Measurements from ENCODE around the gene PVR.

- TF ChIP-seq CHD1 (IDR thresholded peaks at IDR 0.05; ENCODE audit: low read depth, low read length) = no peak
- no peak for TF ChIP-seq MAFK (IDR thresholded peaks at IDR 0.05; ENCODE audit: low read depth, low read length)
- no peak for TF ChIP-seq CTCF (conservative IDR thresholded peaks at IDR 0.05; ENCODE audit: low read depth, low read length)
- TF ChIP-seq BHLHE40 (IDR thresholded peaks at IDR 0.05; ENCODE audit: low read depth, low read length) = no peak
- no peak for TF ChIP-seq CEBPB (IDR thresholded peaks at IDR 0.05; ENCODE audit: low read depth, low read length)
- TF ChIP-seq POLR2A (IDR thresholded peaks at IDR 0.05; ENCODE audit: low read depth, low read length) = no peak
- TF ChIP-seq ELK1 (IDR thresholded peaks at IDR 0.05; ENCODE audit: borderline replicate concordance, low read depth, low read length) = no peak
- no peak for TF ChIP-seq RAD21 (IDR thresholded peaks at IDR 0.05; ENCODE audit: low read length)
Observed at GRCh38 chr19:44663996-44664395, 20.3 kb downstream of the PVR start.
